GM13976 (cell line): ENCODE measurements around the gene DNAJA2.
A peak's percentile ranks its signal among the peaks of the same experiment; 100 is the strongest.

ENCODE experiments used
- DNase-seq: peaks from one replicate; pipeline ENCODE4 v3.0.0; 2012; ENCODE audit warnings: low spot score
- CTCF ChIP-seq: IDR thresholded peaks from 2 replicates; pipeline ENCODE4 v1.5.1; 2012; ENCODE audit warnings: borderline replicate concordance, mild to moderate bottlenecking; ENCODE audit not compliant: insufficient read depth; ENCODE audit errors: extremely low read depth, missing control alignments, control extremely low read depth
- in situ Hi-C: fragments of 300-500 bp; cut with MboI; formaldehyde crosslinking; loops from one replicate; pipeline ENCODE4 v1.12.0; 2022; ENCODE audit warnings: low sequenced_read_pairs, mixed read lengths, inconsistent platforms; ENCODE audit not compliant: unreplicated experiment

DNAJA2 gene

GRCh38 chr16:46973207-46973995 is at the start of gene DNAJA2:
Gene DNAJA2 (minus strand): TSS chr16:46973674. CDS start chr16:46973572, 102 bp downstream.
- in situ Hi-C loops: loop anchor here (25.0 kb wide), 1 partner anchor 164 kb away; the partner anchor contains the start of gene NETO2
- TF ChIP-seq CTCF: no peak
- peak; percentile 94 for DNase-seq

- in situ Hi-C loops: no loop called here
- DNase-seq: no peak
- no peak for TF ChIP-seq CTCF
These were observed 46.1 kb upstream of the DNAJA2 start for GRCh38 chr16:47019568-47019967.

GRCh38 chr16:47018223-47018891 is 44.9 kb upstream of the DNAJA2 start:
- in situ Hi-C loops: no loop called here
- DNase-seq: peak; percentile 87
- peak; percentile 56 for TF ChIP-seq CTCF

- no peak for DNase-seq
- no peak for TF ChIP-seq CTCF
- in situ Hi-C loops: no loop called here
These were observed 44.2 kb upstream of the DNAJA2 start for GRCh38 chr16:47017636-47018035.

- in situ Hi-C loops: no loop called here
- DNase-seq: peak; percentile 79
- no peak for TF ChIP-seq CTCF
These were observed 43.2 kb upstream of the DNAJA2 start for GRCh38 chr16:47016700-47017133.

- no peak for TF ChIP-seq CTCF
- in situ Hi-C loops: no loop called here
These were observed 40.4 kb upstream of the DNAJA2 start for GRCh38 chr16:47013910-47014309.

More at GRCh38 chr16:47013910-47014309, 40.4 kb upstream of the DNAJA2 start:
- DNase-seq: no peak
